ENCODE results near the gene PAX5. TPM values are rescaled to one million over a fixed set of nuclear protein-coding genes. Genes with fewer than 3 reads are reported as not detected.

Gene PAX5
- total RNA-seq, 2 experiments from 2014 or later = 0.21 to 0.27 TPM

DNA sequence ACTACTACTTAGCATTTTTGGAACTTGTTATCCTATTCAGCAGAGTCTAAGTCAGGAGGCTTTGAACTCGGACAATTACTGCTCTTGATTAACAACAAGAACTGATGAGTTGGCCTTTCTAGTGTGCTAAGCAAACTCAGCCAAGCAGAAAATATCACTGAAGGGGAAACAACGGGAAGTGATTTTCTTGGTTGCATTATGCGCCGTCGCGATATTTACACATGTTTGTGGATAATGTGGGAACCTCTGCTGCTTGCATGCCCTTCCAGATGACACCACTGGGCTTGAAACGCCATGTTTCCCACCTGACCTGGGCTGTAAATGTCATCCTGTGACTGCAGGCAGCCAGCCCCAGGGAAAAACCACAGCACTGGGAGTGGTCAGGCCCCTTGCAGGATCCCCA, 205.5 kb downstream of the PAX5 start:
- intact Hi-C loops (cut with micrococcal nuclease) = no loop called here
- no peaks in the 10 kb centered on the region for H3K4me1 Mint-ChIP-seq (ENCODE audit: low read depth)
- no peak for DNase-seq
- H3K27me3 Mint-ChIP-seq (ENCODE audit: low read depth) = peaks cover 5% of the 10 kb centered on the region
- H3K9me3 Mint-ChIP-seq = no peaks in the 10 kb centered on the region
- H3K27ac Mint-ChIP-seq = no peak overlapping the region
- CTCF ChIA-PET = no interaction called here
- no peak overlapping the region for H3K4me3 Mint-ChIP-seq
- H3K36me3 Mint-ChIP-seq (ENCODE audit: low read depth) = no peaks in the 10 kb centered on the region

DNA sequence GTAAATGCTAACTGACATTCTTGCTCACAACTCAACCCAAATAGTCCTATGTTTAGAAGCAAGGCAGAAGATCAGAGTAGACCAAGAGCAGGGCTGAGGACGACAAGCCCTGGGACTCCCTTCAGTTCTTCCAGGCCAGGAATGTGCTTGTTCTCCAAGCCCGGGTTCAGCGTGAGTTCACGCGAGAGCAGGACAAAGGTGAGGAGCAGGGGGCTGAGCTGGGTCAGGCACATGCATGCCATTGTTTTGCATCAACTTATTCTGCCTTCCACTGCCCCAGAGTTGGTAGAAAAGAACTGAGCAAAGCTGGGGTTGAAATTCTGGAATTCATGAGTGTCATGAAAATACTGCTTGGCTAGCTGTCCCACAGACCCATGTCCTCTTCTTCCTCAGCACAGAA, 206.5 kb downstream of the PAX5 start:
- Mint-ChIP-seq H3K27ac (no peak overlapping the region), H3K9me3 (no peaks in the 10 kb centered on the region), H3K36me3 (ENCODE audit: low read depth) (no peaks in the 10 kb centered on the region), H3K27me3 (ENCODE audit: low read depth) (peaks cover 5% of the 10 kb centered on the region), H3K4me1 (ENCODE audit: low read depth) (no peaks in the 10 kb centered on the region), H3K4me3 (no peak overlapping the region)
- DNase-seq = no peak
- CTCF ChIA-PET = no interaction called here
- intact Hi-C loops (cut with micrococcal nuclease) = no loop called here

DNA sequence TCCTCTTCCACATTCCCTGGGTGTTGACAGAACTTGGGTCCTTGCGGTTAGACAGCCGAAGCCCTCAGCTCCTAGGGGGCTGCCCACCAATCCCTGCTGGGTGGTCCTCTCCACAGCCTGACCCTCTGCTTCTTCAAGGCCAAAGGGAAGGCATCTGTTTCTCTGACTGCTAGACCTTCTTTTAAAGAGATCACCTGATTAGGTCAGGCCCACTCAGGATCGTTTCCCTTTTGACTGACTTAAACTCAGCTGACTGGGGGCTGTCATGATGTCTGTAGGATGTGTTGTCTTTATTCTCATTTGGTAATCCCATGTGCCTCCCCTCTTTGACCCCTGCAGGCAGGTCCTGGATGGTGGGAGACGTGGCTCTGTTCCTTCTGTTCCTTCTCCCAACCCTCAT, 207.5 kb downstream of the PAX5 start:
- no peaks in the 10 kb centered on the region for H3K4me1 Mint-ChIP-seq (ENCODE audit: low read depth)
- no peaks in the 10 kb centered on the region for H3K36me3 Mint-ChIP-seq (ENCODE audit: low read depth)
- peaks cover 5% of the 10 kb centered on the region for H3K27me3 Mint-ChIP-seq (ENCODE audit: low read depth)
- CTCF ChIA-PET = no interaction called here
- H3K27ac Mint-ChIP-seq = no peak overlapping the region
- intact Hi-C loops (cut with micrococcal nuclease) = no loop called here
- no peak overlapping the region for H3K4me3 Mint-ChIP-seq
- no peak for DNase-seq
- H3K9me3 Mint-ChIP-seq = no peaks in the 10 kb centered on the region

DNA sequence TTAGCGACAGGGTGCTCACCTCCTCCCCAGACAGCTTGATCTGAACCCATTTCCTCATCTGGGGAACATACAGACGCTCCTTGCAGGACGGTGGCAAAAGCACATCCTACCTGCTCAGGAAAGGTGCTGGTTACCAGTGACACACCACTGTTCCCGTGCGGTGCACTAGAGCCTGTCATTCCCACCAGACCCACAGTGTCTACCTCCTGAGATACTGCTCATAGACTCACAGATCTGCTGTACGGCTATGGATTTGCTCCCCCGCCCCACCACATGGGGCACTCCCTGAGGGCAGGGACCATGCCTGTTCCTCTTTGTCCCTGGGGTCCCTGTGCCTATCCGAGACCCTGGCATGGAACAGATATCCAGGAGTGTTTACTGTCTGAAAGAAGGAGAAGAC, 208.9 kb downstream of the PAX5 start:
- Mint-ChIP-seq H3K9me3 (no peaks in the 10 kb centered on the region), H3K36me3 (ENCODE audit: low read depth) (no peaks in the 10 kb centered on the region), H3K27me3 (ENCODE audit: low read depth) (peaks cover under 1% of the 10 kb centered on the region), H3K27ac (no peak overlapping the region), H3K4me3 (no peak overlapping the region), H3K4me1 (ENCODE audit: low read depth) (no peaks in the 10 kb centered on the region)
- intact Hi-C loops (cut with micrococcal nuclease) = no loop called here
- no peak for DNase-seq
- CTCF ChIA-PET = no interaction called here

DNA sequence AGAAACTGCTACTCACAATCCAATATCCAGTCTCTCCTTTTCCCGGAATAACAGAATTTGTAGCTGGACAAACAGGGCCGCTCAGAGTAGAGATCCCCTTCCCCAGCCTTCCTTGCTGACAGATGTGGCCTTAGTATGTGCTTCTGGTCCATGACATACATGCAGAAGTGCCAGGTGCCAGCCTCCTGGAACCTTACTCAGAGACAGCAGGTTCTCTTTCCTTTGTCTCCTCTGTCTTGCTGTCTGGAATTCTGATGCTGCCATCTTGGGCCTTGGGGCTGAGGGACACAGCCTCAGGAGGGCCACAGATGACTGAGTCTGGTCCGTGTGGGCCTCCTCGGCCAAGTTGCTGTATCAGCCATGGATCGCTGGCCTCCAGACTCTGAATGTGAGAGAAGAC, 210.1 kb downstream of the PAX5 start:
- Mint-ChIP-seq H3K9me3 (no peaks in the 10 kb centered on the region), H3K4me3 (no peak overlapping the region), H3K36me3 (ENCODE audit: low read depth) (no peaks in the 10 kb centered on the region), H3K4me1 (ENCODE audit: low read depth) (no peaks in the 10 kb centered on the region), H3K27me3 (ENCODE audit: low read depth) (peaks cover 3% of the 10 kb centered on the region), H3K27ac (no peak overlapping the region)
- no peak for DNase-seq
- CTCF ChIA-PET = no interaction called here
- intact Hi-C loops (cut with micrococcal nuclease) = no loop called here

DNA sequence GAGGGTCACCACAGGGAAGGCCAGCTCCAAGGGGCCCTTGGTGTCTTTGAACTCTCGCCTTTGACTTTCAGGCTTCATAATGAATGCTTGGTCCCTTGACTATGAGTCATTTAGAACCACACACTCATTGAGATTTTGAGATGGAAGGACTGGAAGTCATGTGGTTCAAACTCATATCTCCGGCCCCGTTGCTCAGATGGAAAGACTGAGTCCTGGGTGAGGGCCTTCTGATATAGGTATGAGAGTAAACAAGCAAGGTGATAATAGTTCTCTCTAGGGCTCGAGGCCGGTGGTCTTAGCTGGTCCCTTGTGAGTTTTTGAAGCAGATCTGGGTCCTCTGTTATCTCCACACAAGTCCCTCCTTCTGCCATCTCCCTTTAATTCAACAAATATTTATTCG, 210.6 kb downstream of the PAX5 start:
- no peaks in the 10 kb centered on the region for H3K36me3 Mint-ChIP-seq (ENCODE audit: low read depth)
- H3K4me1 Mint-ChIP-seq (ENCODE audit: low read depth) = peaks cover 3% of the 10 kb centered on the region
- CTCF ChIA-PET = no interaction called here
- H3K27ac Mint-ChIP-seq = no peak overlapping the region
- DNase-seq = no peak
- no peaks in the 10 kb centered on the region for H3K9me3 Mint-ChIP-seq
- intact Hi-C loops (cut with micrococcal nuclease) = no loop called here
- H3K4me3 Mint-ChIP-seq = no peak overlapping the region
- peaks cover 7% of the 10 kb centered on the region for H3K27me3 Mint-ChIP-seq (ENCODE audit: low read depth)

DNA sequence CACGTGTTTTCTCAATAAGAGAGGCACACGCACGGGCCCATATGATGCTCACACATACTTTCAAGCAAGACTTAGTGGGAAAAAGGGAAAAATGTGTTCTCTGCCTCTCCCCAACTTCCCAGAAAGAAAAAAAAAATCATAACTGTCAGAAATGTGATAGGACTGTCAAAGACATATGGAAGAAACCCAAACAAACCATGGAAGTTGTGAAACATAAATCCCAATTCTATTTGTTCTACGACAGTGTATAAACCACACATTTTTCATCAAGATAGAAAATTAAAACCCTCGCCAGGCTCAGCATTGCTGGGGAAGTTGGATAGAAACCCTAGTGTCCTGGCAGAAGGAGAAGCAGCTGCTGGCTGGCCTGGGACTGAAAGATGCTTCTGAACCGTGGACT, 211.9 kb downstream of the PAX5 start:
- no peak overlapping the region for H3K27ac Mint-ChIP-seq
- intact Hi-C loops (cut with micrococcal nuclease) = no loop called here
- no peak overlapping the region for H3K4me3 Mint-ChIP-seq
- CTCF ChIA-PET = no interaction called here
- no peaks in the 10 kb centered on the region for H3K9me3 Mint-ChIP-seq
- no peaks in the 10 kb centered on the region for H3K36me3 Mint-ChIP-seq (ENCODE audit: low read depth)
- peaks cover 15% of the 10 kb centered on the region for H3K27me3 Mint-ChIP-seq (ENCODE audit: low read depth)
- H3K4me1 Mint-ChIP-seq (ENCODE audit: low read depth) = peaks cover 4% of the 10 kb centered on the region
- DNase-seq = no peak

DNA sequence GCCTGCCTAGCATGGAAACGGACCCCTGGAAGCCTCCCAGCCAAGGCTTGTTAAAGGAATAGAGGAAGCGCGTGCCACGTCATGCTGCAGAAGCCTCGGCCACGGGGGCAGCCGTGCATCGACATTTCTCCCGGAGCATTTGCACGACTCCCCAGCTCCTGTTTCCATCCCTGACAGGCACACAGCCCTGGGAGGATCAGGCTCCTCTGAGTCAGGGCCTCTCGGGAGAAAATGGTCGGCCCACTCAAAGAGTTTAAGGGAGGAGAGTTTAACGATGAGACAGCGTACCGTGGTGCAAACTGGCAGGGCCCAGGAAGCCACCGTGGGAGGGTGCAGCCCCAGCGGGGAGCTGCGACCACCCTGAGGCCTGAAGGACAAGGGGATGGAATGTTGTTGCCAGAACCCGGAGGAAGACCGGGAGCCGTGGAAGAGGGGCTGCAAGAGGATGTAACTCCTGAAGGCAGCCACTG, 213.6 kb downstream of the PAX5 start:
- peaks cover 19% of the 10 kb centered on the region for H3K27me3 Mint-ChIP-seq (ENCODE audit: low read depth)
- CTCF ChIA-PET = interaction anchor here (0.6 kb wide), 1 partner anchor 488 kb away, joined by 3 read pairs; no protein-coding TSS in a partner anchor
- intact Hi-C loops (cut with micrococcal nuclease) = no loop called here

DNA sequence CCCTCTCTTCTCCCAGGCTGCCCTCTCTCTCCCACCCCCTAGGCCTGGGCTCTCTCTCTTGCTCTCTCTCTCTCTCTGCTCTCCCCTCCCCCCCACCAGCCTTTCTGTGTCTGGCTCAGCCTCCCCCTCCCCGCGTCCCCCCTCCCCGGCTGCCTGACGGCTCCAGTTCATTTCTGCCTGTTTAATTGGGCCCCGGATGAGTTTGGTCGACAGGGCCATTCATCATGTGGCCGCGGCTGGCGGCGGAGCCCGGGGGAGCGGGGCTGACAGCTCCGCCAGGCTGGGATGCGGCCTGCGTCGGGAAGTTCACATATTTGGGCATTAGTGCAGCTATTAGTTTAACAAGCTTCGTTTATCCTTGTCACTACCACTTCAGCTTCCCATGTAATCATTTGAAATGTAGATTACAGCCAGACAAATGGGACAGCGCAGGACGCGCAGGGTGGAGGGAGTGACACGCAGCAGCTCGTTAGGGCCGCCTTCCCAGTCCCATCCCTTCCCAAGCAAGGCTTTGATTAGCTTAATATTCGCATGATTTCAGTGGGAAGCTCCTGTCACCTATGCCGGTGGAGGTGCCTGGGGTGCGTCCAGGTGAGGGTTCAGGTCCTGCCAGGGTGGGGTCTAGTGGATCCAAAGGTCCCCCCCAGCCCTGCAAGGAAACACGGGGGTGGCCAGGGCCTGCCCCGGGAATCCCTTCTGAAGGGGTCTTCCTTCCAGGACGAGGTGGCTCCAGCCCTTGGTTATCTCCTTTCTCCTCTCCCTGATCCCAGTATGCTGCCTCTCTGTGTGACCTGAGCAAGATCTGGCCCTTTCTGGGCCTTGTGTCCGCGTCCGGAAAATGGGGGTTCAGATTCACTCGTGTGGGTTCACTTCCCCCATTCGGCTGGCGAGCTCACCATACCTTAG, 214.8 kb downstream of the PAX5 start:
- DNase-seq = no peak
- no peaks in the 10 kb centered on the region for H3K36me3 Mint-ChIP-seq (ENCODE audit: low read depth)
- H3K9me3 Mint-ChIP-seq = no peaks in the 10 kb centered on the region
- no peak overlapping the region for H3K4me3 Mint-ChIP-seq
- CTCF ChIA-PET = no interaction called here
- peaks cover 19% of the 10 kb centered on the region for H3K27me3 Mint-ChIP-seq (ENCODE audit: low read depth)
- peaks cover 4% of the 10 kb centered on the region for H3K4me1 Mint-ChIP-seq (ENCODE audit: low read depth)
- H3K27ac Mint-ChIP-seq = no peak overlapping the region
- intact Hi-C loops (cut with micrococcal nuclease) = no loop called here

More for the DNA sequence above, 213.6 kb downstream of the PAX5 start:
- H3K27ac Mint-ChIP-seq = no peak overlapping the region
- H3K4me3 Mint-ChIP-seq = no peak overlapping the region
- DNase-seq = no peak
- no peaks in the 10 kb centered on the region for H3K9me3 Mint-ChIP-seq
- H3K36me3 Mint-ChIP-seq (ENCODE audit: low read depth) = no peaks in the 10 kb centered on the region
- peaks cover 4% of the 10 kb centered on the region for H3K4me1 Mint-ChIP-seq (ENCODE audit: low read depth)

DNA sequence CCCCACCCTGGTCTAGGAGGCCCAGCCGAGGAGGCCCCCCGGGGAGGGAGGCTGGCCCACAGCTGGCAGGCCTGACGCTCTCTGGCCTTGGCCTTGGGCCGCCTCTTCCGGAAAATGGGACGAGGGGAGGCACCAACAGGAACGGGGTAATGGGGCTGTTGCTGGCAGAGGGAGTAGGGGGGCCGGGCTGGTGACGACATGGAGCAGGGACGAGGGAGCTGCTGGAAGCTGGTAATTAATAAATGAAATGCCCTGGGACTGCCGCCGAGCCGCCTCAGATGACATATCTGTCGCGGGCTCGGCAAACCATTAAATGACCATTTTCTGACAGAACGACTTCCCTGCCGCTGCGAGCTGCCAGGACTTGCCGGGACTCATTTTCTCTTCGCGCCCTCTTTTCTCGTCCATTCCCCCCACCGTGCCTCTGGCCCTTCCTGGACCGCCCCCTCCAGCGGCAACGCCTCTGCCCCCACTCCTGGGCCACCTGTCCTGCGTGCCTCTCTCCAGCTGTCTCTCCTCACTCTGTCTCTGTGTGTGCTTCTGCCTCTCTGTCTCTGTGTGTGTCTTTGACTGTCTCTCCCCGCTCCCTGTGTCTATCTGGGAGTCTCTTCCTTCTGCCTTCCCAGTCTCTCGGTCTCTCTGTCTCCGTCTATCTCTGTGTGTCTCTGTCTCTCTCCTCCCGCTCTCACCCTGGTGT, 215.7 kb downstream of the PAX5 start:
- no peak overlapping the region for H3K4me3 Mint-ChIP-seq
- H3K27me3 Mint-ChIP-seq (ENCODE audit: low read depth) = peaks cover 19% of the 10 kb centered on the region
- no peaks in the 10 kb centered on the region for H3K9me3 Mint-ChIP-seq
- DNase-seq = no peak
- no peak overlapping the region for H3K27ac Mint-ChIP-seq
- H3K4me1 Mint-ChIP-seq (ENCODE audit: low read depth) = peaks cover 4% of the 10 kb centered on the region
- intact Hi-C loops (cut with micrococcal nuclease) = no loop called here
- CTCF ChIA-PET = interaction anchor here (0.7 kb wide), 1 partner anchor 90 kb away, joined by 4 read pairs; no protein-coding TSS in a partner anchor
- no peaks in the 10 kb centered on the region for H3K36me3 Mint-ChIP-seq (ENCODE audit: low read depth)

DNA sequence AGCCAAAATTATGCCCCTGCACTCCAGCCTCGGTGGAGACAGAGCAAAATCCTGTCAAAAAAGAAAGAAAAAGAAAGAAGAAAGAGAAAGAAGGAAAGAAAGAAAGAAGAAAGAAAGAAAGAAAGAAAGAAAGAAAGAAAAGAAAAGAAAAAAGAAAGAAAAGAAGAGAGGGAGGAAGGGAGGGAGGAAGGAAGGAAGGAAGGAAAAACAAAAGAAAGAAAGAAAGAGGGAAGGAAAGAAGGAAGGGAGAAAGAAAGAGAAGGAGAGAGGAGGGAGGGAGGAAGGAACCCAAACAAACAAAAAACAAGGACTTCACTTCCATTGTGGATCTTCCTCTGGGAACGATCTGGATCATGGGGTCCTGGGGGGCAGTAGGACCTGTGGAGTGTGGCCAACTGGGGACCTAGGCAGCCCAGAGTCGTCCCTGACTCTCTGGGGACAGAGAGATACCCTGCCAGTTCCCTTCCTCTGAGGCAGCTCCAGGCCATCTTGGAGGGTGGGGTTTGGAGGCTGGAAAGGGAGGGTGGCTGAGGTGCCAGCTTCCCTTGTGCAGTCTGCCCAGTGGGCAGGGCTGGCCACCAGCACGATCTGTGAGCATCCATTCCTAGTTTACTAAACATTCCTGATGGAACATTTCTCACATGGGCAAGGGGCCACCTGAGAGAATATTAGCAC, 216.8 kb downstream of the PAX5 start:
- no peaks in the 10 kb centered on the region for H3K36me3 Mint-ChIP-seq (ENCODE audit: low read depth)
- no peak for DNase-seq
- peaks cover 19% of the 10 kb centered on the region for H3K27me3 Mint-ChIP-seq (ENCODE audit: low read depth)
- no peaks in the 10 kb centered on the region for H3K9me3 Mint-ChIP-seq
- H3K4me3 Mint-ChIP-seq = no peak overlapping the region
- H3K4me1 Mint-ChIP-seq (ENCODE audit: low read depth) = peaks cover 4% of the 10 kb centered on the region
- intact Hi-C loops (cut with micrococcal nuclease) = no loop called here
- CTCF ChIA-PET = no interaction called here
- no peak overlapping the region for H3K27ac Mint-ChIP-seq

DNA sequence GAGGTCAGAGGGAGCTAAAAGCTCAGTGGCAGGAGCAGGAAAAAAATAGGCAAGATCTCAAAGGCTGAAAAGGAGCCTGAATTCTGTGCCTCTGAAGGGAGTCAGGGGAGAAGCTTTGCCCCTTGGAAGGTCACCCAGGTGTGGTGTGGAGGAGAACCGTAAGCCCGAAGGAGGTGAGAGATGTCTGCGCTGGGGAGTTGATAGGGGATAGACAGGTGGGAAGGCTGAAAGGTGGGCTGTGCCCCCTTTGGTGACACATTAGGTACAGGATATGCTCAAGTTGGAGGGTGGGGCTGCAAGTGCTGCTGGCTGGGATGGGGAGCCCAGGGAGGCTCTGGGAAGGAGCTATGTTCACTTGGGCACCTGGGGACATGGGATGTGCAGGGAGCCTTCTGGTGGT, 217.7 kb downstream of the PAX5 start:
- CTCF ChIA-PET = no interaction called here
- no peaks in the 10 kb centered on the region for H3K9me3 Mint-ChIP-seq
- H3K4me1 Mint-ChIP-seq (ENCODE audit: low read depth) = peaks cover 4% of the 10 kb centered on the region
- H3K27me3 Mint-ChIP-seq (ENCODE audit: low read depth) = peaks cover 19% of the 10 kb centered on the region
- no peak overlapping the region for H3K4me3 Mint-ChIP-seq
- no peak overlapping the region for H3K27ac Mint-ChIP-seq
- DNase-seq = no peak
- intact Hi-C loops (cut with micrococcal nuclease) = no loop called here
- H3K36me3 Mint-ChIP-seq (ENCODE audit: low read depth) = no peaks in the 10 kb centered on the region

Data from activated naive CD4-positive, alpha-beta T cell treated with anti-CD3 and anti-CD28 coated beads for 36 hours (primary cell).